DND-41 (cell line): ENCODE data around the gene ZNF462.

Experiments
- ATAC-seq: fragments of 200-7000 bp; cut with Tn5 transposase; 3 replicates; pipeline ENCODE4 v1.9.1; 2021; ENCODE audit warnings: low read depth; ENCODE audit not compliant: insufficient read depth
- DNase-seq: peaks from one replicate; pipeline ENCODE4 v3.0.0-alpha.2; 2020
- H2AFZ ChIP-seq: 2 replicates; pipeline ENCODE4 v1.6.0; 2012; ENCODE audit warnings: low read depth, low read length
- H3K27ac ChIP-seq: 2 replicates; pipeline ENCODE4 v1.5.1; 2012; ENCODE audit warnings: low read length, inconsistent platforms
- H3K27me3 ChIP-seq: fragments of 200-600 bp; sonication (generic); 2 replicates; pipeline ENCODE4 v1.6.0; 2012; ENCODE audit warnings: low read length, mild to moderate bottlenecking, inconsistent platforms; ENCODE audit not compliant: insufficient read depth, poor library complexity
- H3K36me3 ChIP-seq: 2 replicates; pipeline ENCODE4 v1.5.1; 2012; ENCODE audit warnings: low read length, inconsistent platforms; ENCODE audit not compliant: insufficient read depth
- H3K4me1 ChIP-seq: 2 replicates; pipeline ENCODE4 v1.5.1; 2012; ENCODE audit warnings: mild to moderate bottlenecking, low read length; ENCODE audit not compliant: insufficient read depth
- H3K4me2 ChIP-seq: 2 replicates; pipeline ENCODE4 v1.6.0; 2012; ENCODE audit warnings: mild to moderate bottlenecking, moderate library complexity, low read length, inconsistent platforms; ENCODE audit not compliant: insufficient read depth
- H3K4me3 ChIP-seq, 2 experiments: fragments of 200-600 bp in 1 of 2; shearing (Covaris generic) in 1 of 2; 2 replicates each; pipeline ENCODE4 v1.5.1; 2012 to 2016; ENCODE audit warnings: inconsistent platforms in 2 of 2, low read length in 2 of 2, mild to moderate bottlenecking in 2 of 2, low read depth in 1 of 2, moderate library complexity in 1 of 2
- H3K79me2 ChIP-seq: 2 replicates; pipeline ENCODE4 v1.6.0; 2012; ENCODE audit warnings: low read length, inconsistent platforms; ENCODE audit not compliant: insufficient read depth
- H3K9ac ChIP-seq: 2 replicates; pipeline ENCODE4 v1.6.0; 2012; ENCODE audit warnings: low read depth, mild to moderate bottlenecking, inconsistent platforms, low read length, moderate library complexity
- H3K9me3 ChIP-seq: 2 replicates; pipeline ENCODE4 v1.5.1; 2012; ENCODE audit warnings: low read length, moderate library complexity, mild to moderate bottlenecking, inconsistent platforms; ENCODE audit not compliant: insufficient read depth, severe bottlenecking
- H4K20me1 ChIP-seq: 2 replicates; pipeline ENCODE4 v1.6.0; 2012; ENCODE audit warnings: low read length; ENCODE audit not compliant: insufficient read depth
- EZH2 ChIP-seq: IDR thresholded peaks from 3 replicates; pipeline ENCODE4 v1.6.1; 2012; ENCODE audit warnings: borderline replicate concordance, low read depth, mild to moderate bottlenecking, moderate library complexity, low read length, inconsistent platforms; ENCODE audit not compliant: severe bottlenecking
- TF ChIP-seq, protein P1 (sequence below): IDR thresholded peaks from 2 replicates; pipeline ENCODE4 v1.5.1; 2012; ENCODE audit warnings: borderline replicate concordance, low read length, moderate library complexity, mild to moderate bottlenecking; ENCODE audit not compliant: poor library complexity, severe bottlenecking; ENCODE audit errors: extremely low read depth

Gene ZNF462

DNA sequence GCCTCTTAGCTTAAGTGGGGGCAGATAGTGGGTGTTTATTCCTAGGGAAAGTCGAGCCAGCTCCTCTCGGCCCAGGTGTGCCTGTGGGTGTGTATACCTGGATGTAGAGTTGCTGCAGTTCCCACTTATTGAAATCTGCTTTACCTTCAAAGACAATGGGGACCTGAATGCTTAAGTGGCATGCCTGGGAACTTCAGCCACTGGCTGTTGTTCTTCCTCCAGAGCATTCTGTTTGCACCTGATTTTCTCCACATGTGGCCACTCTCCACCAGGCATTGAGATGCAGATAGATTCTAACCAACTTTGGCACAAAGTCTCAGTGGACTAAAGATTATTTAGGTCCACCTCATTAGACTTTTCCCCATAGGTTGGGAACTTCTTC is 186.8 kb downstream of the ZNF462 start:
- ATAC-seq (no peak), DNase-seq (no peak)
- Histone ChIP-seq H3K9me3 (no peaks in the 10 kb centered on the region), H3K4me2 (no peak overlapping the region), H3K27ac (no peak overlapping the region), H3K9ac (no peak overlapping the region), H3K4me3 (no peak overlapping the region), H3K27me3 (no peaks in the 10 kb centered on the region), H3K4me1 (no peaks in the 10 kb centered on the region), H3K79me2 (no peaks in the 10 kb centered on the region), H4K20me1 (no peaks in the 10 kb centered on the region), H2AFZ (no peak overlapping the region), H3K36me3 (no peaks in the 10 kb centered on the region)
- no peak for TF ChIP-seq EZH2
- TF ChIP-seq, protein P1, sequence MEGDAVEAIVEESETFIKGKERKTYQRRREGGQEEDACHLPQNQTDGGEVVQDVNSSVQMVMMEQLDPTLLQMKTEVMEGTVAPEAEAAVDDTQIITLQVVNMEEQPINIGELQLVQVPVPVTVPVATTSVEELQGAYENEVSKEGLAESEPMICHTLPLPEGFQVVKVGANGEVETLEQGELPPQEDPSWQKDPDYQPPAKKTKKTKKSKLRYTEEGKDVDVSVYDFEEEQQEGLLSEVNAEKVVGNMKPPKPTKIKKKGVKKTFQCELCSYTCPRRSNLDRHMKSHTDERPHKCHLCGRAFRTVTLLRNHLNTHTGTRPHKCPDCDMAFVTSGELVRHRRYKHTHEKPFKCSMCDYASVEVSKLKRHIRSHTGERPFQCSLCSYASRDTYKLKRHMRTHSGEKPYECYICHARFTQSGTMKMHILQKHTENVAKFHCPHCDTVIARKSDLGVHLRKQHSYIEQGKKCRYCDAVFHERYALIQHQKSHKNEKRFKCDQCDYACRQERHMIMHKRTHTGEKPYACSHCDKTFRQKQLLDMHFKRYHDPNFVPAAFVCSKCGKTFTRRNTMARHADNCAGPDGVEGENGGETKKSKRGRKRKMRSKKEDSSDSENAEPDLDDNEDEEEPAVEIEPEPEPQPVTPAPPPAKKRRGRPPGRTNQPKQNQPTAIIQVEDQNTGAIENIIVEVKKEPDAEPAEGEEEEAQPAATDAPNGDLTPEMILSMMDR, result no peak

- no peak for ATAC-seq
- H3K4me2 ChIP-seq, result no peak overlapping the region
- H3K4me1 ChIP-seq, result no peaks in the 10 kb centered on the region
- no peak for DNase-seq
- no peak overlapping the region for H3K27ac ChIP-seq
- no peak overlapping the region for H3K4me3 ChIP-seq
- H3K27me3 ChIP-seq, result no peaks in the 10 kb centered on the region
- H3K36me3 ChIP-seq, result no peaks in the 10 kb centered on the region
- H4K20me1 ChIP-seq, result no peaks in the 10 kb centered on the region
- no peaks in the 10 kb centered on the region for H3K9me3 ChIP-seq
- no peak for TF ChIP-seq EZH2
- TF ChIP-seq, protein P1, result no peak
- H2AFZ ChIP-seq, result no peak overlapping the region
- no peak overlapping the region for H3K9ac ChIP-seq
- no peaks in the 10 kb centered on the region for H3K79me2 ChIP-seq
Measured at GRCh38 chr9:107051392-107051791, 188.4 kb downstream of the ZNF462 start.

GRCh38 chr9:107054146-107054545 is 191.2 kb downstream of the ZNF462 start:
- H3K4me1 ChIP-seq, result no peaks in the 10 kb centered on the region
- H3K27ac ChIP-seq, result no peak overlapping the region
- no peaks in the 10 kb centered on the region for H3K9me3 ChIP-seq
- H3K4me2 ChIP-seq, result no peak overlapping the region
- DNase-seq (no peak), ATAC-seq (no peak)
- no peaks in the 10 kb centered on the region for H3K27me3 ChIP-seq
- no peaks in the 10 kb centered on the region for H4K20me1 ChIP-seq
- H2AFZ ChIP-seq, result no peak overlapping the region
- H3K9ac ChIP-seq, result no peak overlapping the region
- H3K36me3 ChIP-seq, result no peaks in the 10 kb centered on the region
- TF ChIP-seq EZH2, result no peak
- TF ChIP-seq, protein P1, result no peak
- no peak overlapping the region for H3K4me3 ChIP-seq
- no peaks in the 10 kb centered on the region for H3K79me2 ChIP-seq

DNA sequence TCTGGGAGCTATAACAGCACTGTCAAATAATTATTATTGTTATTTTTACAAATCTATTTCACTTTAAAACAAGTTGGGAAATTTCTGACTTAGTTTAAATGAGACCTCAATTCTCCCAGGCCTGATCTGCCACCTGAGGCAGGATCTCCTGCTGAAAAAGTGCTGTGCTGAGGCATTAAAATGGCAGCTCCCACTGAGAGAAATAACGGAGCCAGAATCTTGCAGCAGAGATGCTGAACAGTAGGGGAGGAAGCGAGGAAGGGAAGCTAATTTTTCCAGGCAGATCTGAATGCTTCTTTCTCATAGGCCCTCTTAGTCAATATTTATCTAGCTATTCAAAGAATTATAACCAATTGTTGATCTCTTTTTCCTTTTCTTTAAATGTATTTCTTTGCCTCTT is 196.3 kb downstream of the ZNF462 start:
- no peak overlapping the region for H3K27ac ChIP-seq

More for the DNA sequence above, 196.3 kb downstream of the ZNF462 start:
- no peak overlapping the region for H3K9ac ChIP-seq
- no peaks in the 10 kb centered on the region for H3K9me3 ChIP-seq
- H4K20me1 ChIP-seq, result no peaks in the 10 kb centered on the region
- DNase-seq (no peak), ATAC-seq (no peak)
- H3K27me3 ChIP-seq, result no peaks in the 10 kb centered on the region
- H3K4me1 ChIP-seq, result no peaks in the 10 kb centered on the region
- H3K79me2 ChIP-seq, result no peaks in the 10 kb centered on the region
- no peaks in the 10 kb centered on the region for H3K36me3 ChIP-seq
- H3K4me2 ChIP-seq, result no peak overlapping the region
- no peak overlapping the region for H3K4me3 ChIP-seq
- no peak overlapping the region for H2AFZ ChIP-seq
- no peak for TF ChIP-seq EZH2
- TF ChIP-seq, protein P1, result no peak
